GM19395 (cell line): ENCODE measurements around the gene PCP2.
A peak's percentile ranks its signal among the peaks of the same experiment; 100 is the strongest.

Experiments used
- ATAC-seq: cut with Tn5 transposase; IDR thresholded peaks from one replicate; pipeline ENCODE4 v1.9.1; 2021; ENCODE audit warnings: mild to moderate bottlenecking, moderate library complexity; ENCODE audit not compliant: unreplicated experiment

Gene PCP2

GRCh38 chr19:7640803-7641202, 7.3 kb upstream of the PCP2 start:
- ATAC-seq, result no peak

GRCh38 chr19:7639863-7640348, 6.4 kb upstream of the PCP2 start:
- ATAC-seq, result no peak

- no peak for ATAC-seq
Observed at GRCh38 chr19:7638802-7639465, 5.4 kb upstream of the PCP2 start.

GRCh38 chr19:7637374-7638256, 4.1 kb upstream of the PCP2 start:
- no peak for ATAC-seq

- ATAC-seq, result no peak
Observed at GRCh38 chr19:7636691-7637373, 3.3 kb upstream of the PCP2 start, which contains the start of gene STXBP2. Gene STXBP2 (plus strand): TSS chr19:7637110. CDS start chr19:7637150, 40 bp downstream.

- no peak for ATAC-seq
Observed at GRCh38 chr19:7636317-7636690, 2.8 kb upstream of the PCP2 start.

- no peak for ATAC-seq
Observed at GRCh38 chr19:7635670-7636069, 2.2 kb upstream of the PCP2 start.

GRCh38 chr19:7632340-7633203, 947 bp downstream of the PCP2 start:
- ATAC-seq, result no peak

GRCh38 chr19:7631577-7631976, 1.9 kb downstream of the PCP2 start:
- ATAC-seq, result no peak

GRCh38 chr19:7629347-7630054, 4.0 kb downstream of the PCP2 start, which contains the start of the genes PET100 and XAB2:
Gene PET100 (plus strand): TSS chr19:7629793. CDS start chr19:7629834, 41 bp downstream.
Gene XAB2 (minus strand): TSS chr19:7629545. CDS start chr19:7629527, 18 bp downstream.
- ATAC-seq, result peak; percentile 88

- no peak for ATAC-seq
Observed at GRCh38 chr19:7628589-7629311, 4.8 kb downstream of the PCP2 start.

GRCh38 chr19:7627166-7627565, 6.4 kb downstream of the PCP2 start:
- ATAC-seq, result no peak

- no peak for ATAC-seq
Observed at GRCh38 chr19:7625763-7626372, 7.7 kb downstream of the PCP2 start.

- no peak for ATAC-seq
Observed at GRCh38 chr19:7624810-7625209, 8.7 kb downstream of the PCP2 start.

- ATAC-seq, result no peak
Observed at GRCh38 chr19:7623725-7624603, 9.6 kb downstream of the PCP2 start.

- ATAC-seq, result no peak
Observed at GRCh38 chr19:7622933-7623685, 10.4 kb downstream of the PCP2 start.
